Type B pancreatic cell (in vitro differentiated cells): Measurements from ENCODE around the gene MGAT5. TPM values are rescaled to one million over a fixed set of nuclear protein-coding genes. Genes with fewer than 3 reads are reported as not detected.
A peak's percentile ranks its signal among the peaks of the same experiment; 100 is the strongest.

Experiments used
- DNase-seq: peaks from one replicate; pipeline ENCODE4 v3.0.0; 2021; ENCODE audit warnings: mixed read lengths; ENCODE audit not compliant: unreplicated experiment; ENCODE audit errors: extremely low spot score
- H3K27ac Mint-ChIP-seq: 2 replicates; pipeline ENCODE4 v1.8.0; 2021; ENCODE audit warnings: mild to moderate bottlenecking, mixed read lengths
- H3K27me3 Mint-ChIP-seq: 2 replicates; pipeline ENCODE4 v1.8.0; 2021; ENCODE audit warnings: mixed read lengths
- H3K36me3 Mint-ChIP-seq: 2 replicates; pipeline ENCODE4 v1.8.0; 2021; ENCODE audit warnings: mixed read lengths
- H3K4me1 Mint-ChIP-seq: one replicate; pipeline ENCODE4 v1.8.0; 2021; ENCODE audit warnings: mixed read lengths; ENCODE audit not compliant: unreplicated experiment
- H3K4me3 Mint-ChIP-seq: 2 replicates; pipeline ENCODE4 v1.8.0; 2021; ENCODE audit warnings: mild to moderate bottlenecking, mixed read lengths
- H3K9me3 Mint-ChIP-seq: 2 replicates; pipeline ENCODE4 v1.8.0; 2021; ENCODE audit warnings: mixed read lengths
- total RNA-seq: library from RNA; stranded (reverse); gene quantifications from 2 replicates; pipeline ENCODE4 v1.2.1, GENCODE V29; 2021; ENCODE audit warnings: low replicate concordance
- TF ChIP-seq, protein P1 (sequence below): fragments of 200-600 bp; sonication (generic); conservative IDR thresholded peaks from 2 replicates; pipeline ENCODE4 v1.5.0; 2021; ENCODE audit warnings: antibody characterized with exemption, mild to moderate bottlenecking

MGAT5 gene
- total RNA-seq, 1 donor from 2014 or later = 37.2 TPM

DNA sequence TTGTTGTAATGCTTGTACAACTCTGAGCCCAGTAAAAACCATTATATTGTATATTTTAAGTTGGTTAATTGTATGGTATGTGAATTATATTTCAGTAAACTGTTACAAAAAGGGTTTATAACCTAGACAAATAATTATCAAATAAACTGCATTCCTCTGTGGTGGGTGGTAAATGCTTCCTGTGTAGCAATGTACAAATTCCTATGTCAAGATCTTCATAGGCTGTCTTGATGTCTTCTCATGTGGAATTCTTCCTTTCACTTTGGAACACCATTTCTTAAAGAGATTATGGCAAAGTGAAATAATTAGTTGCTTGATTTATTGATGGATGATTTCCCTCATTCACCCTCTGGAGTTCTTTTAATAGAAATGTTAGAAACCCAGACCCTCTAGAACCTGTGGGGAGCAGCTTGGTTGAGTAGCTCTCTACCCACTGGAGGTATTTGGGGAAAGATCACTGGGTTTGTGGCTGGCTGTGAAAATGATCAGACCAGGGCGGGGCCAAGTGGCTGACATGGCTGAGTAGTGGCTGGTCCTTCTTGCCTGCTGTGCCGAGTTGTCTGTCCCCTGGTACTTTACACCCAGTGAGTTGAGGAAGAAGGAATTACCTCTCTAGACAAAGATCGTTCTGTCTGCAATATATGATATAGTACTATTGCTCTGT lies 22.4 kb upstream of the MGAT5 start:
- no peak overlapping the region for H3K27ac Mint-ChIP-seq
- DNase-seq = no peak

DNA sequence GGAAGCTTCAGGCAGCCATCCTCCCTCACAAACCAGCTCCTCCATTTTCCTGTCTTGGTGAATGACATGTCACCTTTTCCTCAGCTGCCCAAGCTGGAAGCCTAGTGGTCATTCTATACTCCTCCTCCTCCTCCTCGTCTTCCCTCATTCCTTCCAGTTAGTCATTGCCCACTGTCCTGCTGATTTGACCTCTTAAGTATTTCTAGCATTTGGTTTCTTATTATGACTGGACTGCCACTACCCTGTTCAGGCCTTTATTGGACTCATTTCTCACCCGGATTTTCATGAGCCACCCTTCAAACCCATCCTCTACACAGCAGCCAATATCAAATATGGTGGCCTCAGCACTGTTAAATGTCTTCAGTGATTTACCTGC lies 21.9 kb upstream of the MGAT5 start:
- DNase-seq = no peak
- Mint-ChIP-seq H3K4me3 (no peak overlapping the region), H3K27ac (no peak overlapping the region), H3K9me3 (peaks cover 13% of the 10 kb centered on the region), H3K4me1 (no peaks in the 10 kb centered on the region), H3K27me3 (no peaks in the 10 kb centered on the region), H3K36me3 (peaks cover 9% of the 10 kb centered on the region)
- TF ChIP-seq, protein P1, sequence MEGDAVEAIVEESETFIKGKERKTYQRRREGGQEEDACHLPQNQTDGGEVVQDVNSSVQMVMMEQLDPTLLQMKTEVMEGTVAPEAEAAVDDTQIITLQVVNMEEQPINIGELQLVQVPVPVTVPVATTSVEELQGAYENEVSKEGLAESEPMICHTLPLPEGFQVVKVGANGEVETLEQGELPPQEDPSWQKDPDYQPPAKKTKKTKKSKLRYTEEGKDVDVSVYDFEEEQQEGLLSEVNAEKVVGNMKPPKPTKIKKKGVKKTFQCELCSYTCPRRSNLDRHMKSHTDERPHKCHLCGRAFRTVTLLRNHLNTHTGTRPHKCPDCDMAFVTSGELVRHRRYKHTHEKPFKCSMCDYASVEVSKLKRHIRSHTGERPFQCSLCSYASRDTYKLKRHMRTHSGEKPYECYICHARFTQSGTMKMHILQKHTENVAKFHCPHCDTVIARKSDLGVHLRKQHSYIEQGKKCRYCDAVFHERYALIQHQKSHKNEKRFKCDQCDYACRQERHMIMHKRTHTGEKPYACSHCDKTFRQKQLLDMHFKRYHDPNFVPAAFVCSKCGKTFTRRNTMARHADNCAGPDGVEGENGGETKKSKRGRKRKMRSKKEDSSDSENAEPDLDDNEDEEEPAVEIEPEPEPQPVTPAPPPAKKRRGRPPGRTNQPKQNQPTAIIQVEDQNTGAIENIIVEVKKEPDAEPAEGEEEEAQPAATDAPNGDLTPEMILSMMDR = no peak

More for the DNA sequence above, 22.4 kb upstream of the MGAT5 start:
- Mint-ChIP-seq H3K9me3 (peaks cover 13% of the 10 kb centered on the region), H3K36me3 (peaks cover 9% of the 10 kb centered on the region), H3K4me3 (no peak overlapping the region), H3K27me3 (no peaks in the 10 kb centered on the region), H3K4me1 (no peaks in the 10 kb centered on the region)
- TF ChIP-seq, protein P1 = no peak

DNA sequence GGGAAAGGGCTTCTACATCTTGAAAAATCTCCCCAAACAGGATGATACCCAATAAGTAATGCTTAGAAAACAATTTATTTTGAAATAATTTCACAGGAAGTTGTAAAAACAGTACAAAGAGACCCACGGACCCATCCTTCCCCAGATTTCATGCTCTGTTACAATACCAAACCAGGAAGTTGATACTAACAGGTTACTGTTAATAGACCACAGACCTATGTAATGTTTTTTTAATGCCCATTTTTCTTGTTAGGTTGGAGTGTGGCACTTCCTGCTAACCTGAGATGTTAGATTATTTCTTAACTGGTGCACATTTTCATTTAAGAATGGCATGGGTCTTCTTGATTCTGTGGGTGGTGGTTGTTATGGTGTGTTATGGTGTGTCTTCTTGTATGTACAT lies 21.4 kb upstream of the MGAT5 start:
- peak overlapping the region; percentile 5 for H3K27ac Mint-ChIP-seq
- peaks cover 8% of the 10 kb centered on the region for H3K36me3 Mint-ChIP-seq

DNA sequence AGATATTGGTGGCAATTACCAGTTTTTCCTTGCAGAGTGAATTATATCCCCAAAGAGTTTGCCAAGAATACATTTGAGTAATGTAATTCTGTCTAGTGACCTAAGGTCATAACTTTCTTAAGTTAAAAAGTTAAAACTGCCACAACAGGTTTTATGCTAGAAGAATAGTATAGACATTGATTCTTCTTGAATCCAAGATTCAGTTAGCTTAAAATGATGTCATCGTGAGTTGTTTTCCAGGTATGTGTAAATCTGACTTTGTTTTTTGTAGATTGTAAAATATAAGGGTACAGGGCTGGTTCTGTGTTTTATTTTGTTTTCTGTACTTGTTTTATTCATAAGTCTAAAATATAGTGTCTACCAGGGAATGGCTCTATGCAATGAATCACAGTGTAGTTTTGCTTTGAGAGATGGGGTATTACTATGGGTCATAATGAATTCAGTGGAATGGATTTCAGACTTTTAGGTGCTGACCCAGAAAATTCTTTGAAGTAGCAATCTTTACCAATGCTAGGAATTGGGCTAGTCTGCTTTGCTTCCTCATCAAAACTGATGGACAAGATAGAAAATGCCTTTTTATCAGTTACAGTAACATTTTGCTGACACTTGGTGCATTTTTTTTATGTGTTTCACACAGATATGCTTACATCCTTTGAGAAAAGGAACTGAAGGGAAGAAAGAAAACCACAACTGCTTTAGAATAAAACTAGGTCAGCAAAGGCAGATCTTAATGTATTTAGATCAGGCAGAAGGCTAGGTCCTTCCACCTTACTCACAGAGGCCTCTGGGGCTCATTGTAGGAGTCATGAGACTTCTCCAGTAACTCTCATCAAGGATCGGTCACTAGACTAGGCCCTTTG lies 20.8 kb upstream of the MGAT5 start:
- Mint-ChIP-seq H3K4me3 (no peak overlapping the region), H3K27ac (peak overlapping the region; percentile 5), H3K36me3 (peaks cover 4% of the 10 kb centered on the region), H3K27me3 (no peaks in the 10 kb centered on the region), H3K9me3 (peaks cover 13% of the 10 kb centered on the region), H3K4me1 (no peaks in the 10 kb centered on the region)
- TF ChIP-seq, protein P1 = no peak
- DNase-seq = no peak

More for the DNA sequence above, 21.4 kb upstream of the MGAT5 start:
- DNase-seq = no peak
- no peak overlapping the region for H3K4me3 Mint-ChIP-seq
- no peaks in the 10 kb centered on the region for H3K27me3 Mint-ChIP-seq
- H3K9me3 Mint-ChIP-seq = peaks cover 13% of the 10 kb centered on the region
- TF ChIP-seq, protein P1 = no peak
- no peaks in the 10 kb centered on the region for H3K4me1 Mint-ChIP-seq

DNA sequence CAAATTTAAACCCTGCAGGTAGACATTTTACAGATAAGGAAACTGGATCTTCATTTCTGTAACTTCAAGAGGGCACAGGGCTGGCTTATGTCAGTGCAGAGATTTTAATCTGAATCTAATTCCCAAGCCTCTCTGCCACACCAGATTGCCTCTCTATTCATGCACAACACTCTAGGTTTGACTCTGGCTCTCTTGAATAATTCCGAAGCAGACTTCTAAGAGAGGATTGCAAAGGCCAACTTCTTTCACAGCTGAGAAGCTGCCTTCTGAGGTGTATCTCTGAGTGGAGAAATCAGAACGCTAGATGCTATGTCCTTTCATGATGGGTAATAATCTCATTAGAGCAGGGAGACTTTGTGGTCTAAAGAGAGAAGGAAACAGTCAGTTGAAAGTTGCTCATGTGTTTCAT lies 20.1 kb upstream of the MGAT5 start:
- TF ChIP-seq, protein P1 = no peak
- no peaks in the 10 kb centered on the region for H3K27me3 Mint-ChIP-seq
- DNase-seq = no peak
- H3K4me1 Mint-ChIP-seq = no peaks in the 10 kb centered on the region
- H3K9me3 Mint-ChIP-seq = peaks cover 9% of the 10 kb centered on the region
- no peak overlapping the region for H3K4me3 Mint-ChIP-seq
- H3K36me3 Mint-ChIP-seq = peaks cover 4% of the 10 kb centered on the region
- no peak overlapping the region for H3K27ac Mint-ChIP-seq
